IMR-90 (cell line): ENCODE measurements around the gene RYR1. TPM values are rescaled to one million over a fixed set of nuclear protein-coding genes. Genes with fewer than 3 reads are reported as not detected.

Experiments used
- ATAC-seq: fragments of 200-7000 bp; cut with Tn5 transposase; 2 replicates; pipeline ENCODE4 v1.9.1; 2020; ENCODE audit warnings: low read depth, mild to moderate bottlenecking, moderate library complexity
- BruUV-seq: library from RNA; stranded (reverse); fragments of 400-500 nt; replicated peaks from 2 replicates; lab custom pipeline; 2021; lab: Mats Ljungman, UMichigan
- CTCF ChIA-PET: fragments of 300-600 bp; formaldehyde crosslinking; extraction: SDS; loops from one replicate; lab custom pipeline; 2021; ENCODE audit warnings: antibody characterized with exemption; lab: Yijun Ruan, JAX
- POLR2A ChIA-PET: fragments of 300-600 bp; sonication (Branson Sonifier 250); formaldehyde crosslinking; loops from one replicate; lab custom pipeline; 2022; ENCODE audit warnings: antibody characterized with exemption; ENCODE audit not compliant: unreplicated experiment; lab: Charles Lee
- DNase-seq: peaks from one replicate; pipeline ENCODE4 v3.0.0; 2013
- H2AFZ ChIP-seq: replicated peaks from 2 replicates; pipeline ENCODE3; 2013; ENCODE audit warnings: low read length, mild to moderate bottlenecking; ENCODE audit not compliant: poor library complexity
- H2AK5ac ChIP-seq: 2 replicates; pipeline ENCODE4 v1.6.1; 2013; ENCODE audit warnings: low read depth, low read length, inconsistent platforms
- H2AK9ac ChIP-seq: replicated peaks from 2 replicates; pipeline ENCODE3; 2013; ENCODE audit warnings: mild to moderate bottlenecking, low read depth, low read length, moderate library complexity; ENCODE audit not compliant: poor library complexity
- H2BK120ac ChIP-seq: 2 replicates; pipeline ENCODE4 v1.6.1; 2013; ENCODE audit warnings: low read depth, low read length, inconsistent platforms
- H2BK15ac ChIP-seq: 3 replicates; pipeline ENCODE4 v1.6.1; 2013; ENCODE audit warnings: low read depth, low read length, inconsistent platforms
- H2BK20ac ChIP-seq: 2 replicates; pipeline ENCODE4 v1.6.1; 2013; ENCODE audit warnings: low read depth, mild to moderate bottlenecking, inconsistent platforms, low read length, moderate library complexity
- H2BK5ac ChIP-seq: 2 replicates; pipeline ENCODE4 v1.6.1; 2013; ENCODE audit warnings: mild to moderate bottlenecking, low read depth, low read length, inconsistent platforms; ENCODE audit not compliant: poor library complexity, severe bottlenecking
- H3K14ac ChIP-seq: replicated peaks from 2 replicates; pipeline ENCODE4 v1.6.1; 2013; ENCODE audit warnings: low read depth, low read length, inconsistent platforms
- H3K18ac ChIP-seq: 2 replicates; pipeline ENCODE4 v1.6.1; 2013; ENCODE audit warnings: low read depth, low read length, control low read depth
- H3K23ac ChIP-seq: 2 replicates; pipeline ENCODE4 v1.6.1; 2013; ENCODE audit warnings: low read depth, low read length, inconsistent platforms
- H3K27ac ChIP-seq: 2 replicates; pipeline ENCODE4 v1.5.1; 2013; ENCODE audit warnings: mild to moderate bottlenecking, control low read depth, low read length; ENCODE audit not compliant: insufficient read depth
- H3K27me3 ChIP-seq: 2 replicates; pipeline ENCODE4 v1.6.1; 2013; ENCODE audit warnings: low read length; ENCODE audit not compliant: control insufficient read depth, insufficient read depth
- H3K36me3 ChIP-seq: 2 replicates; pipeline ENCODE4 v1.6.1; 2013; ENCODE audit warnings: low read length, mixed read lengths; ENCODE audit not compliant: control insufficient read depth, insufficient read depth
- H3K4ac ChIP-seq: 2 replicates; pipeline ENCODE4 v1.6.1; 2013; ENCODE audit warnings: low read depth, low read length, inconsistent platforms
- H3K4me1 ChIP-seq: 2 replicates; pipeline ENCODE4 v1.6.1; 2013; ENCODE audit warnings: low read length, mixed read lengths; ENCODE audit not compliant: control insufficient read depth, insufficient read depth
- H3K4me2 ChIP-seq: 2 replicates; pipeline ENCODE4 v1.6.1; 2013; ENCODE audit warnings: low read depth, mild to moderate bottlenecking, control low read depth, low read length, moderate library complexity
- H3K4me3 ChIP-seq: 2 replicates; pipeline ENCODE4 v1.5.1; 2013; ENCODE audit warnings: low read depth, mild to moderate bottlenecking, control low read depth, low read length, moderate library complexity; ENCODE audit not compliant: insufficient read depth
- H3K56ac ChIP-seq: 2 replicates; pipeline ENCODE4 v1.6.1; 2013; ENCODE audit warnings: low read length, inconsistent platforms; ENCODE audit not compliant: insufficient read depth; ENCODE audit errors: extremely low read depth
- H3K79me1 ChIP-seq, 2 experiments: 2 replicates each; pipeline ENCODE4 v1.6.1; 2013; ENCODE audit warnings: low read length in 2 of 2, inconsistent platforms in 1 of 2, low read depth in 1 of 2
- H3K9ac ChIP-seq: 2 replicates; pipeline ENCODE4 v1.6.1; 2013; ENCODE audit warnings: low read depth, low read length, control low read depth
- H3K9me1 ChIP-seq: 2 replicates; pipeline ENCODE4 v1.6.1; 2013; ENCODE audit warnings: low read length, inconsistent platforms; ENCODE audit not compliant: insufficient read depth
- H3K9me3 ChIP-seq: 2 replicates; pipeline ENCODE4 v1.6.1; 2013; ENCODE audit warnings: low read length; ENCODE audit not compliant: control insufficient read depth, insufficient read depth
- H4K20me1 ChIP-seq: 2 replicates; pipeline ENCODE4 v1.6.1; 2013; ENCODE audit warnings: low read length, inconsistent platforms; ENCODE audit not compliant: insufficient read depth
- H4K5ac ChIP-seq: 2 replicates; pipeline ENCODE4 v1.6.1; 2013; ENCODE audit warnings: mild to moderate bottlenecking, low read depth, low read length, control low read depth
- H4K8ac ChIP-seq, 2 experiments: 2 replicates each; pipeline ENCODE4 v1.6.1; 2013; ENCODE audit warnings: low read depth in 2 of 2, low read length in 2 of 2, control low read depth in 1 of 2, inconsistent platforms in 1 of 2
- H4K91ac ChIP-seq: 2 replicates; pipeline ENCODE4 v1.6.1; 2013; ENCODE audit warnings: low read depth, low read length, inconsistent platforms; ENCODE audit not compliant: insufficient read depth
- BHLHE40 ChIP-seq: fragments of 150-350 bp; IDR thresholded peaks from 2 replicates; pipeline ENCODE4 v1.6.1; 2016; ENCODE audit warnings: mild to moderate bottlenecking, low read depth, low read length
- CEBPB ChIP-seq: IDR thresholded peaks from 2 replicates; pipeline ENCODE4 v1.6.1; 2012; ENCODE audit warnings: low read depth, low read length, improper control_type of control experiment
- CHD1 ChIP-seq: IDR thresholded peaks from 2 replicates; pipeline ENCODE4 v1.6.1; 2012; ENCODE audit warnings: low read depth, low read length, improper control_type of control experiment
- CTCF ChIP-seq: conservative IDR thresholded peaks from 2 replicates; pipeline ENCODE4 v1.5.1; 2012; ENCODE audit warnings: mild to moderate bottlenecking, low read depth, low read length, improper control_type of control experiment
- ELK1 ChIP-seq: fragments of 150-350 bp; IDR thresholded peaks from 2 replicates; pipeline ENCODE4 v1.6.1; 2016; ENCODE audit warnings: low read depth, mild to moderate bottlenecking, low read length, moderate library complexity, borderline replicate concordance
- FOS ChIP-seq: fragments of 150-350 bp; IDR thresholded peaks from 2 replicates; pipeline ENCODE4 v1.6.1; 2016; ENCODE audit warnings: low read depth, low read length
- MAFK ChIP-seq: IDR thresholded peaks from 2 replicates; pipeline ENCODE4 v1.6.1; 2012; ENCODE audit warnings: low read depth, low read length, improper control_type of control experiment
- MAZ ChIP-seq: IDR thresholded peaks from 2 replicates; pipeline ENCODE4 v1.6.1; 2012; ENCODE audit warnings: low read depth, mild to moderate bottlenecking, low read length, improper control_type of control experiment, moderate library complexity, borderline replicate concordance
- MXI1 ChIP-seq: IDR thresholded peaks from 2 replicates; pipeline ENCODE4 v1.6.1; 2012; ENCODE audit warnings: low read depth, mild to moderate bottlenecking, low read length, moderate library complexity, borderline replicate concordance
- NFE2L2 ChIP-seq: fragments of 150-350 bp; IDR thresholded peaks from 2 replicates; pipeline ENCODE4 v1.6.1; 2016; ENCODE audit warnings: low read depth, mild to moderate bottlenecking, low read length
- POLR2A ChIP-seq: IDR thresholded peaks from 2 replicates; pipeline ENCODE4 v1.6.1; 2012; ENCODE audit warnings: mild to moderate bottlenecking, low read depth, low read length
- RAD21 ChIP-seq: IDR thresholded peaks from 2 replicates; pipeline ENCODE4 v1.6.1; 2012; ENCODE audit warnings: low read length, improper control_type of control experiment
- RCOR1 ChIP-seq: IDR thresholded peaks from 2 replicates; pipeline ENCODE4 v1.6.1; 2012; ENCODE audit warnings: mild to moderate bottlenecking, low read length, improper control_type of control experiment; ENCODE audit not compliant: insufficient replicate concordance
- RFX5 ChIP-seq: IDR thresholded peaks from 2 replicates; pipeline ENCODE4 v1.8.0; 2012; ENCODE audit warnings: low read depth, mild to moderate bottlenecking, low read length, moderate library complexity
- SMC3 ChIP-seq: fragments of 150-350 bp; IDR thresholded peaks from 2 replicates; pipeline ENCODE4 v1.6.1; 2016; ENCODE audit warnings: low read depth, mild to moderate bottlenecking, antibody characterized with exemption, low read length, moderate library complexity
- USF2 ChIP-seq: fragments of 150-350 bp; IDR thresholded peaks from 2 replicates; pipeline ENCODE4 v1.6.1; 2017; ENCODE audit warnings: mild to moderate bottlenecking, antibody characterized with exemption, low read length, low read depth
- WGBS, 2 experiments: methylation state at CpG; one replicate each; pipeline versions ENCODE4 v1.1.5 to v1.1.7; 2013; ENCODE audit warnings: missing lambda C conversion rate in 2 of 2; ENCODE audit not compliant: insufficient read length in 1 of 2; ENCODE audit errors: extremely low coverage in 2 of 2; 5-methylcytosine and 5-hydroxymethylcytosine counted together
- dilution Hi-C: fragments of 300-500 bp; cut with HindIII; formaldehyde crosslinking; loops from one replicate; pipeline ENCODE4 v1.14.3; 2018; ENCODE audit warnings: low sequenced_read_pairs; ENCODE audit not compliant: unreplicated experiment
- in situ Hi-C: fragments of 300-500 bp; cut with MboI; formaldehyde crosslinking; loops from 3 replicates; pipeline ENCODE4 v1.14.3; 2019; ENCODE audit warnings: low sequenced_read_pairs, inconsistent platforms, mixed read lengths
- intact Hi-C: fragments of 100-400 bp; cut with micrococcal nuclease; formaldehyde crosslinking; loops from 2 replicates; pipeline ENCODE4 v1.10.0; 2022
- polyA plus RNA-seq, 3 experiments: library from polyadenylated mRNA; depleted of rRNA; stranded (reverse); fragments of >200 nt; gene quantifications; 2 replicates each; pipeline ENCODE4 v1.2.3, GENCODE V29; 2012; ENCODE audit warnings: low replicate concordance in 1 of 3
- total RNA-seq: library from RNA; depleted of rRNA; stranded (reverse); fragments of >200 nt; gene quantifications from 2 replicates; pipeline ENCODE4 v1.2.3, GENCODE V29; 2012

The RYR1 gene
- total and polyA plus RNA-seq, 2 of the 4 experiments (the other 2 are of a cell fraction): not detected

- no peak overlapping the region for H3K4ac ChIP-seq
- TF ChIP-seq MAZ (no peak), NFE2L2 (no peak), USF2 (no peak), RAD21 (no peak), RFX5 (no peak), RCOR1 (no peak), BHLHE40 (no peak), CHD1 (no peak), CTCF (no peak), MXI1 (no peak), POLR2A (no peak), FOS (no peak), SMC3 (no peak), MAFK (no peak), ELK1 (no peak), CEBPB (no peak)
- WGBS, 2 experiments: 43% methylated on average over 2 of the region's 6 CpGs; no CpG with 5 or more reads in 1 of the 2 experiments
- ATAC-seq (no peak), DNase-seq (no peak)
- ChIA-PET POLR2A (no interaction called here), CTCF (no interaction called here)
- no TSS peak for BruUV-seq
- H3K9me1 ChIP-seq: no peaks in the 10 kb centered on the region
- no peak overlapping the region for H3K4me3 ChIP-seq
- H3K4me1 ChIP-seq: no peaks in the 10 kb centered on the region
- H2AFZ ChIP-seq: no peak overlapping the region
- H3K79me1 ChIP-seq: no peaks in the 10 kb centered on the region
- no peak overlapping the region for H2AK9ac ChIP-seq
- in situ Hi-C loops: no loop called here
- no peaks in the 10 kb centered on the region for H4K20me1 ChIP-seq
- no peak overlapping the region for H3K14ac ChIP-seq
- no peak overlapping the region for H4K5ac ChIP-seq
- H2BK5ac ChIP-seq: no peak overlapping the region
- H3K27ac ChIP-seq: no peak overlapping the region
- H4K91ac ChIP-seq: no peak overlapping the region
- no peak overlapping the region for H3K9ac ChIP-seq
- no peak overlapping the region for H3K56ac ChIP-seq
- H2BK20ac ChIP-seq: no peak overlapping the region
- no peak overlapping the region for H2BK120ac ChIP-seq
- H3K18ac ChIP-seq: no peak overlapping the region
- H3K4me2 ChIP-seq: no peak overlapping the region
- no peak overlapping the region for H2AK5ac ChIP-seq
- H3K36me3 ChIP-seq: no peaks in the 10 kb centered on the region
- H2BK15ac ChIP-seq: no peak overlapping the region
- intact Hi-C loops: no loop called here
- dilution Hi-C loops: no loop called here
- no peaks in the 10 kb centered on the region for H3K9me3 ChIP-seq
- no peak overlapping the region for H4K8ac ChIP-seq
- H3K23ac ChIP-seq: no peak overlapping the region
- H3K27me3 ChIP-seq: peaks cover 24% of the 10 kb centered on the region
Measured at GRCh38 chr19:38562096-38562495, 128.6 kb downstream of the RYR1 start.
